GM23248 (cell line): Measurements from ENCODE around the gene FGF14.

Experiments
- EZH2 ChIP-seq: fragments of 200-600 bp; sonication (generic); IDR thresholded peaks from 2 replicates; pipeline ENCODE4 v1.6.1; 2018; ENCODE audit warnings: antibody characterized with exemption, mild to moderate bottlenecking; ENCODE audit not compliant: insufficient read depth, poor library complexity, severe bottlenecking
- EZH2phosphoT487 ChIP-seq: fragments of 200-600 bp; sonication (generic); IDR thresholded peaks from 2 replicates; pipeline ENCODE4 v1.6.1; 2018; ENCODE audit warnings: antibody characterized with exemption, moderate library complexity, mild to moderate bottlenecking, low read depth; ENCODE audit not compliant: insufficient read depth

- TF ChIP-seq EZH2phosphoT487 (no peak), EZH2 (no peak)
These were observed 617.5 kb downstream of the FGF14 start for GRCh38 chr13:101784313-101784712.
